HepG2 (cell line): ENCODE results near the gene FCER1G. TPM values are rescaled to one million over a fixed set of nuclear protein-coding genes. Genes with fewer than 3 reads are reported as not detected.

Source experiments
- ASH2L ChIP-seq: fragments of 300-600, 200-600 bp; sonication (generic); IDR thresholded peaks from 2 replicates; pipeline ENCODE4 v1.7.0; 2017; ENCODE audit warnings: low read depth, mild to moderate bottlenecking, moderate library complexity, mixed read lengths, low read length; ENCODE audit not compliant: insufficient read length
- BHLHE40 ChIP-seq: IDR thresholded peaks from 2 replicates; pipeline ENCODE4 v1.6.1; 2011; ENCODE audit warnings: low read length, improper control_type of control experiment
- EEA1 ChIP-seq: sonication (generic); formaldehyde crosslinking; IDR thresholded peaks from 2 replicates; pipeline ENCODE4 v1.5.1; 2020; ENCODE audit warnings: mild to moderate bottlenecking, missing genetic modification reagents, borderline replicate concordance
- FOXO1 ChIP-seq: sonication (generic); formaldehyde crosslinking; IDR thresholded peaks from 2 replicates; pipeline ENCODE4 v1.4.0; 2020; ENCODE audit warnings: missing genetic modification reagents
- KDM4B ChIP-seq: sonication (generic); formaldehyde crosslinking; IDR thresholded peaks from 2 replicates; pipeline ENCODE4 v1.4.0; 2020; ENCODE audit warnings: missing genetic modification reagents
- MIXL1 ChIP-seq: IDR thresholded peaks from 2 replicates; pipeline ENCODE4 v1.6.1; 2016
- RAD51 ChIP-seq: fragments of 450-650 bp; IDR thresholded peaks from 2 replicates; pipeline ENCODE4 v1.6.1; 2016; ENCODE audit warnings: borderline replicate concordance
- TCF12 ChIP-seq, 2 experiments: fragments of 450-650 bp in 1 of 2; sonication (generic) in 1 of 2; formaldehyde crosslinking in 1 of 2; IDR thresholded peaks; 2 replicates each; pipeline versions ENCODE4 v1.6.1 to v1.8.0; 2017 to 2022; ENCODE audit warnings: antibody characterized with exemption in 1 of 2, mild to moderate bottlenecking in 1 of 2, missing genetic modification reagents in 1 of 2, moderate library complexity in 1 of 2
- ZMYM3 ChIP-seq: sonication (generic); formaldehyde crosslinking; IDR thresholded peaks from 2 replicates; pipeline ENCODE4 v1.5.1; 2020; ENCODE audit warnings: mild to moderate bottlenecking, missing genetic modification reagents
- ZNF101 ChIP-seq: sonication (generic); formaldehyde crosslinking; IDR thresholded peaks from 2 replicates; pipeline ENCODE4 v1.4.0; 2020; ENCODE audit warnings: mild to moderate bottlenecking, low read depth, missing genetic modification reagents, borderline replicate concordance
- ZNF17 ChIP-seq: sonication (generic); formaldehyde crosslinking; IDR thresholded peaks from 2 replicates; pipeline ENCODE4 v1.5.0; 2020; ENCODE audit warnings: mild to moderate bottlenecking, missing genetic modification reagents
- ZNF263 ChIP-seq: sonication (generic); formaldehyde crosslinking; IDR thresholded peaks from 2 replicates; pipeline ENCODE4 v1.4.0; 2020; ENCODE audit warnings: missing genetic modification reagents
- ZNF354B ChIP-seq: sonication (generic); formaldehyde crosslinking; IDR thresholded peaks from 2 replicates; pipeline ENCODE4 v1.8.0; 2022; ENCODE audit warnings: mild to moderate bottlenecking, missing genetic modification reagents
- ZNF569 ChIP-seq: sonication (generic); formaldehyde crosslinking; IDR thresholded peaks from 2 replicates; pipeline ENCODE4 v1.5.0; 2020; ENCODE audit warnings: mild to moderate bottlenecking, missing genetic modification reagents, moderate library complexity, borderline replicate concordance
- ZNF660 ChIP-seq: sonication (generic); formaldehyde crosslinking; IDR thresholded peaks from 2 replicates; pipeline ENCODE4 v1.5.1; 2020; ENCODE audit warnings: mild to moderate bottlenecking, low read depth, missing genetic modification reagents, borderline replicate concordance
- ZNF891 ChIP-seq: sonication (generic); formaldehyde crosslinking; IDR thresholded peaks from 2 replicates; pipeline ENCODE4 v1.5.0; 2020; ENCODE audit warnings: mild to moderate bottlenecking, missing genetic modification reagents
- polyA plus RNA-seq, 8 experiments: library from polyadenylated mRNA; depleted of rRNA in 3 of 8; stranded (reverse) in 7 of 8; unstranded in 1 of 8; fragments of >200 nt; fragmentation: Illumina TruSeq in 4 of 8; extraction: Trizol in 4 of 8; gene quantifications; 2 replicates each; pipeline versions ENCODE4 v1.2.1 to v1.2.3, GENCODE V29; 2011 to 2016; ENCODE audit warnings: low read depth in 4 of 8, missing spikeins in 1 of 8, mixed read lengths in 1 of 8; ENCODE audit not compliant: insufficient read depth in 1 of 8
- total RNA-seq, 5 experiments: library from RNA; depleted of rRNA; stranded (reverse); fragments of >200 nt; fragmentation: Illumina TruSeq; extraction: Trizol; gene quantifications; 2 replicates each; pipeline ENCODE4 v1.2.3, GENCODE V29; 2016; ENCODE audit warnings: low read depth in 1 of 5
- TF ChIP-seq, protein P1 (sequence below): IDR thresholded peaks from 2 replicates; pipeline ENCODE4 v1.6.1; 2016; ENCODE audit warnings: missing compliant biosample characterization, missing genetic modification reagents, borderline replicate concordance
- TF ChIP-seq, protein P2 (sequence below): sonication (generic); formaldehyde crosslinking; IDR thresholded peaks from 2 replicates; pipeline ENCODE4 v1.4.0; 2020; ENCODE audit warnings: mild to moderate bottlenecking, missing genetic modification reagents
- TF ChIP-seq, protein P3 (sequence below): IDR thresholded peaks from 2 replicates; pipeline ENCODE4 v1.4.0; 2020; ENCODE audit warnings: mild to moderate bottlenecking, missing genetic modification reagents
- TF ChIP-seq, protein P4 (sequence below): sonication (generic); formaldehyde crosslinking; IDR thresholded peaks from 2 replicates; pipeline ENCODE4 v1.4.0; 2020; ENCODE audit warnings: mild to moderate bottlenecking, missing genetic modification reagents, borderline replicate concordance
- TF ChIP-seq, protein P5 (sequence below): sonication (generic); formaldehyde crosslinking; IDR thresholded peaks from 2 replicates; pipeline ENCODE4 v1.4.0; 2020; ENCODE audit warnings: missing genetic modification reagents

Gene FCER1G
- total and polyA plus RNA-seq, 2 of the 13 experiments (the other 11 are each of a cell fraction or from before 2014, with no cell fraction given): 1.3 to 6.4 TPM

DNA sequence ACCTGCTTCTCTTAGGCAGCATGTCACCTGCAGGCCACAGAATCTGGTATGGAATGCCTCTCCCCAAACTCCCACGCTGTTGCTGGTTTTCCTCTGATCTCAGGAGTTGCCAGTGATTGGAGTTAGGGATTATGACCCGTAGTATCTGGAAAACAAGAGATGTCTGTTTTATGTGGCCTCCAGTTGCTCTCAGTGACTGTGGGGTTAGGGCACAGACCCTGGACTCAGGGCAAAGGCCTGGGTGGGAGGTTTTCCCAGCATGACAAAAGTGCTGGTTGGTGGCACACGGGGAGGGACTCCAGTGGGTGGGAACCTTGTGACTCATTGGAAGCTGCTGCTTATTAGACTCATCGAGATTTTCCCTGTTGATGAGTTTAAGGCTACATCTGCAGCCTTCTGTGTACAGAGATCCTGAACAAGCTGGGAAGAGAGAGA is 23.0 kb downstream of the FCER1G start, which contains the start of gene NR1I3 (continued):
- TF ChIP-seq, protein P1, sequence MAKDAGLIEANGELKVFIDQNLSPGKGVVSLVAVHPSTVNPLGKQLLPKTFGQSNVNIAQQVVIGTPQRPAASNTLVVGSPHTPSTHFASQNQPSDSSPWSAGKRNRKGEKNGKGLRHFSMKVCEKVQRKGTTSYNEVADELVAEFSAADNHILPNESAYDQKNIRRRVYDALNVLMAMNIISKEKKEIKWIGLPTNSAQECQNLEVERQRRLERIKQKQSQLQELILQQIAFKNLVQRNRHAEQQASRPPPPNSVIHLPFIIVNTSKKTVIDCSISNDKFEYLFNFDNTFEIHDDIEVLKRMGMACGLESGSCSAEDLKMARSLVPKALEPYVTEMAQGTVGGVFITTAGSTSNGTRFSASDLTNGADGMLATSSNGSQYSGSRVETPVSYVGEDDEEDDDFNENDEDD (CRISPR knock-in tag): no peak
- TF ChIP-seq ZNF569 (CRISPR knock-in tag) (no peak), FOXO1 (CRISPR knock-in tag) (peak; percentile 79; the same call in 1 of the 2 replicates), RAD51 (no peak), ZMYM3 (CRISPR knock-in tag) (peak; percentile 45; the same call in 1 of the 2 replicates), ZNF891 (CRISPR knock-in tag) (no peak), TCF12 (IDR thresholded peaks at IDR 0.05) (no peak), TCF12 (CRISPR knock-in tag; IDR thresholded peaks at IDR 0.05) (no peak), MIXL1 (CRISPR knock-in tag) (no peak; the same call in 1 of the 2 replicates), KDM4B (CRISPR knock-in tag) (no peak), BHLHE40 (no peak), ZNF17 (CRISPR knock-in tag) (no peak), ASH2L (peak; percentile 52), ZNF354B (no peak), ZNF263 (CRISPR knock-in tag) (no peak), EEA1 (CRISPR knock-in tag) (no peak), ZNF660 (CRISPR knock-in tag) (no peak), ZNF101 (CRISPR knock-in tag) (no peak)
- TF ChIP-seq, protein P2, sequence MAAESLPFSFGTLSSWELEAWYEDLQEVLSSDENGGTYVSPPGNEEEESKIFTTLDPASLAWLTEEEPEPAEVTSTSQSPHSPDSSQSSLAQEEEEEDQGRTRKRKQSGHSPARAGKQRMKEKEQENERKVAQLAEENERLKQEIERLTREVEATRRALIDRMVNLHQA (CRISPR knock-in tag): no peak
- TF ChIP-seq, protein P3, sequence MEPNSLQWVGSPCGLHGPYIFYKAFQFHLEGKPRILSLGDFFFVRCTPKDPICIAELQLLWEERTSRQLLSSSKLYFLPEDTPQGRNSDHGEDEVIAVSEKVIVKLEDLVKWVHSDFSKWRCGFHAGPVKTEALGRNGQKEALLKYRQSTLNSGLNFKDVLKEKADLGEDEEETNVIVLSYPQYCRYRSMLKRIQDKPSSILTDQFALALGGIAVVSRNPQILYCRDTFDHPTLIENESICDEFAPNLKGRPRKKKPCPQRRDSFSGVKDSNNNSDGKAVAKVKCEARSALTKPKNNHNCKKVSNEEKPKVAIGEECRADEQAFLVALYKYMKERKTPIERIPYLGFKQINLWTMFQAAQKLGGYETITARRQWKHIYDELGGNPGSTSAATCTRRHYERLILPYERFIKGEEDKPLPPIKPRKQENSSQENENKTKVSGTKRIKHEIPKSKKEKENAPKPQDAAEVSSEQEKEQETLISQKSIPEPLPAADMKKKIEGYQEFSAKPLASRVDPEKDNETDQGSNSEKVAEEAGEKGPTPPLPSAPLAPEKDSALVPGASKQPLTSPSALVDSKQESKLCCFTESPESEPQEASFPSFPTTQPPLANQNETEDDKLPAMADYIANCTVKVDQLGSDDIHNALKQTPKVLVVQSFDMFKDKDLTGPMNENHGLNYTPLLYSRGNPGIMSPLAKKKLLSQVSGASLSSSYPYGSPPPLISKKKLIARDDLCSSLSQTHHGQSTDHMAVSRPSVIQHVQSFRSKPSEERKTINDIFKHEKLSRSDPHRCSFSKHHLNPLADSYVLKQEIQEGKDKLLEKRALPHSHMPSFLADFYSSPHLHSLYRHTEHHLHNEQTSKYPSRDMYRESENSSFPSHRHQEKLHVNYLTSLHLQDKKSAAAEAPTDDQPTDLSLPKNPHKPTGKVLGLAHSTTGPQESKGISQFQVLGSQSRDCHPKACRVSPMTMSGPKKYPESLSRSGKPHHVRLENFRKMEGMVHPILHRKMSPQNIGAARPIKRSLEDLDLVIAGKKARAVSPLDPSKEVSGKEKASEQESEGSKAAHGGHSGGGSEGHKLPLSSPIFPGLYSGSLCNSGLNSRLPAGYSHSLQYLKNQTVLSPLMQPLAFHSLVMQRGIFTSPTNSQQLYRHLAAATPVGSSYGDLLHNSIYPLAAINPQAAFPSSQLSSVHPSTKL: peak; percentile 67; the same call in 1 of the 2 replicates
- TF ChIP-seq, protein P4, sequence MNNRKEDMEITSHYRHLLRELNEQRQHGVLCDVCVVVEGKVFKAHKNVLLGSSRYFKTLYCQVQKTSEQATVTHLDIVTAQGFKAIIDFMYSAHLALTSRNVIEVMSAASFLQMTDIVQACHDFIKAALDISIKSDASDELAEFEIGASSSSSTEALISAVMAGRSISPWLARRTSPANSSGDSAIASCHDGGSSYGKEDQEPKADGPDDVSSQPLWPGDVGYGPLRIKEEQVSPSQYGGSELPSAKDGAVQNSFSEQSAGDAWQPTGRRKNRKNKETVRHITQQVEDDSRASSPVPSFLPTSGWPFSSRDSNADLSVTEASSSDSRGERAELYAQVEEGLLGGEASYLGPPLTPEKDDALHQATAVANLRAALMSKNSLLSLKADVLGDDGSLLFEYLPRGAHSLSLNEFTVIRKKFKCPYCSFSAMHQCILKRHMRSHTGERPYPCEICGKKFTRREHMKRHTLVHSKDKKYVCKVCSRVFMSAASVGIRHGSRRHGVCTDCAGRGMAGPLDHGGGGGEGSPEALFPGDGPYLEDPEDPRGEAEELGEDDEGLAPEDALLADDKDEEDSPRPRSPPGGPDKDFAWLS (CRISPR knock-in tag): no peak
- TF ChIP-seq, protein P5, sequence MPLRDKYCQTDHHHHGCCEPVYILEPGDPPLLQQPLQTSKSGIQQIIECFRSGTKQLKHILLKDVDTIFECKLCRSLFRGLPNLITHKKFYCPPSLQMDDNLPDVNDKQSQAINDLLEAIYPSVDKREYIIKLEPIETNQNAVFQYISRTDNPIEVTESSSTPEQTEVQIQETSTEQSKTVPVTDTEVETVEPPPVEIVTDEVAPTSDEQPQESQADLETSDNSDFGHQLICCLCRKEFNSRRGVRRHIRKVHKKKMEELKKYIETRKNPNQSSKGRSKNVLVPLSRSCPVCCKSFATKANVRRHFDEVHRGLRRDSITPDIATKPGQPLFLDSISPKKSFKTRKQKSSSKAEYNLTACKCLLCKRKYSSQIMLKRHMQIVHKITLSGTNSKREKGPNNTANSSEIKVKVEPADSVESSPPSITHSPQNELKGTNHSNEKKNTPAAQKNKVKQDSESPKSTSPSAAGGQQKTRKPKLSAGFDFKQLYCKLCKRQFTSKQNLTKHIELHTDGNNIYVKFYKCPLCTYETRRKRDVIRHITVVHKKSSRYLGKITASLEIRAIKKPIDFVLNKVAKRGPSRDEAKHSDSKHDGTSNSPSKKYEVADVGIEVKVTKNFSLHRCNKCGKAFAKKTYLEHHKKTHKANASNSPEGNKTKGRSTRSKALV (CRISPR knock-in tag): no peak
